GM21390 (cell line): ENCODE data around the gene PNMA5.
A peak's percentile ranks its signal among the peaks of the same experiment; 100 is the strongest.
"Not testable (repeated sequence)": the region's sequence is repeated elsewhere in the genome, so short reads cannot be mapped to it uniquely, and the experiment has no call there.

Experiments used
- ATAC-seq: cut with Tn5 transposase; IDR thresholded peaks from one replicate; pipeline ENCODE4 v1.9.1; 2021; ENCODE audit not compliant: unreplicated experiment

Gene PNMA5

DNA sequence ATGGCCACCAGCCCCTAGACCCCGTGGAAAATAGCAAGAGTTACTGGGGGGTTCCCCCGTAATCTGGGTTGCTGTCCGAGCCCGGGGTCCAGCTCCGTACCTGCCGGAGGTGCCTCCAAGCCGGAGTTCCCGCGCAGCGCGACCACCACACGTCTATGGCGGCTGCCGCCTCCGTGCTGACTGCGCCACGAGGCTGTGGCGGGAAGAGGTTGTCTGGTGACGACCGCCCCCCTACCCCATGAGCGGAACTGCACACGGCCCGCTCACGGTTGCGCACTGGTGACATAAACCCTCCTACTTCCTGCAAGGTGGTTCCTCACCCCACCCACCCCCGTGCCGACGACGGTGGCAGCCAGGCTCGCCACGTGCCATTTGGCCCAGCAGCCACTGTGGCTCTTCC lies at the start of gene PNMA5:
TSS of gene PNMA5 (minus strand) at position 184 of the 400 bp plus-strand sequence. CDS start 2,518 bp downstream, outside the sequence.
- no peak for ATAC-seq

DNA sequence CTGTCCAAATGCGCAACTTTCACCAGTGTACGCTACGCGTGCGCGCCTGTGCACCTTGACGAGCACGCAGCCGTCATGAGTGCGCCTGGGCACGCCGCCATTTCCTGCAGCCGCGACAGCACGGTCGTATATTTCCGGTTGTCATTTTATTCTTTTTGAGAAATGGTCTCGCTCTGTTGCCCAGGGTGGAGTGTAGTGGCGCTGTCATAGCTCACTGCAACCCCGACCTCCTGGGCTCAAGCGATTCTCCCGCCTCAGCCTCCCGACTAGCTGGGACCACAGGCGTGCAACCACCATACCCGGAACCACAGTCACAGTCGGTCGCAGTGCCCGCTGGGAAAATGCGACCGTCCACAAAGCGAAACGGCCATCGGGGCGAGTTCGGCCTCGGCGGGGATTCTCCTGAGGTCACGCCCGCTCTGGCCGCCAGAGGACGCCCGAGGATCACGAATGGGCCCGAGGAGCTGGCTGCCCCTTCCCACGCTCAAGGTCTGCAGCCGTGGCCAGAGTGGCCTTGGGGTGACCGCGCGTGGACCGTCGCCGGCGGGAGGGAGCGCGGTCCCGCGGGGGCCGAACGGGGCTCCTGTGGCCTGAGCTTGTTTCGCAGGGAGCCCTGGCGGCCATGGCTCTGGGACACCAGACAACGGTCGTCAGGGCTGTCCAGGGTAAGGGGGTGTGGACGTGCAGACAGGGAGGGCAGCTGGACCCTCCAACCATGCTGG lies 38.6 kb upstream of the PNMA5 start:
- ATAC-seq = peak; percentile 89

DNA sequence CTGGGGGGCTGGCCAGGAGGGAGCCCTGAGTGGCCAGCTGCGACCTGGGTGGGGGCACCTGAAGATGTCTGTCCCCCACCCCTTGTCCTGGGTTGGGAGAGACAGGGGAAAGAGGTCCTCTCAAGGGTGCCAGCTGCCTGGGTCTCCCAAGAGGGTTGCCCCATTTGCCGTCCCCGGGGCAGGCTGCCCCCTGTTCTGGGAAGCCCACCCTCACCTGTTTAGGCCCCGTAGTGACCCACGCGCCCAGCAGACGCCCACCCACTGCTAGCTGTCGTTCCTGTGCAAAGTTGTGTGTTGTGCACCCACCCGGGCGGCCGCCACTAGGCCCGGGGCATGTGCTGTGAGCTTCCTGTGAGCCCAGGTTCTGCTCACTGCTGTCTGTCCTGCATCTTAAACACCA lies 36.9 kb upstream of the PNMA5 start:
- ATAC-seq = no peak

DNA sequence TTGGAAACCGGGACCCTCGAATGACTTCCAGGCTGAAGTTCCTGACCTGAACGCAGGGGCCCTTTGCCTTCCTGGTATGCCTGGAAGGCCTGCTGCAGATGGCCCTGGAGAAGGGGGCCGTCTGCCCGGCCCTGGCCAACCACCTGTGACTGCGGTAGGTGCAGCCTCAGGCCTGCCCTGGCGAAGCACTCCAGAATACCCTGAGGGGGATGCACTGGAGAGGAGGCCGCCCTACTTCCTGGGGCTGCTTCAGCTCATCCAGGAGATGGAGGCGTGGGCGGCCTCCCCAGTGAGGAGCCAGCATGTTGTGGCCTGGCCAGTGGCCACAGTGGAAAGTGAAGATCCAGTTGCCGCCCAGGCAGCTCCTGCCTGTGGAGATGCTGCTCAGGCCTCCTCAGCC lies 36.0 kb upstream of the PNMA5 start:
- ATAC-seq = no peak

DNA sequence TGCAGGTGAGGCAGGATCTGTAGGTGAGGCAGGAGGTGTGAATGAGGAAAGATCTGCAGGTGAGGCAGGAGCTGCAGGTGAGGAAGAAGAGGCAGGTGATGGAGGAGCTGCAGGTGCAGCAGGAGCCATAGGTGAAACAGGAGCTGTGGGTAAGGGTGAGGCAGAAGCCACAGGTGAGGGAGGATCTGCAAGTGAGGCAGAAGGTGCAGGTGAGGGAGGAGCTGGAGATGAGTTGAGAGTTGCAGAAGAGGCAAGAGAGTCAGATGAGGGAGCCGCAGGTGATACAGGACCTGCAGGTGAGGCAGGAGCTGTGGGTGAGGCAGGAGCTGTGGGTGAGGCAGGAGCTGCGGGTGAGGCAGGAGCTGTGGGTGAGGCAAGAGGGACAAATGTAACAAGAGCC lies 35.2 kb upstream of the PNMA5 start:
- ATAC-seq = no peak

DNA sequence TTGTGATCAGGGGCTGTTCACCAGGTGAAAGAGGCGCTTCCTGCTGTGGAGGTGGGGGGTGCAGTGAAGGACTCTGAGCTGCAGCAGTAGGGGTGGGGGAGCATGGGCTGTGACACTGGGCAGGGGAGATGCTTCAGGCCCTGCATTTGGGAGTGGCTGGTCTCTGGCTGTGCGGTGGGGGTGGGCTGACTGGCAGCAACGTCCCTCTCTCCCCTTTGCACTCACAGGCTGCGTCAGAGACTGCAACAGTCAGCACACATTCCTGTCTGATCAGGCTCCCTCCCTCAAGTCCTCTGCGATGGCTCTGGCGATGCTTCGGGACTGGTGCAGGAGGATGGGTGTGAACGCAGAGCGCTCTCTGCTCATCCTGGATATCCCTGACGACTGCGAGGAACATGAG lies 34.6 kb upstream of the PNMA5 start:
- not testable (repeated sequence) for ATAC-seq

DNA sequence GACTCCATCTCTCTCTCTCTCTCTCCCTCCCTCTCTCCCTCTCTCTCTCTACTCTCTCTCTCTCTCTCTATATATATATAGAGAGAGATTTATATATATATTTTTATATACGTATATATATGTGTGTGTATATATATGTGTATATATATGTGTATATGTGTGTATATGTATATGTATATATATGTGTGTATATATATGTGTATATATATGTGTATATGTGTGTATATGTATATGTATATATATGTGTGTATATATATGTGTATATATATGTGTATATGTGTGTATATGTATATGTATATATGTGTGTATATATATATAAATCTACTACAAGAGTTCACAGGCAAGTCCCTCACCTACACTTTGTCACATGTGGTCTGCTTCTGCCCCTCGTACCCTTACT lies 32.6 kb upstream of the PNMA5 start:
- ATAC-seq = not testable (repeated sequence)

DNA sequence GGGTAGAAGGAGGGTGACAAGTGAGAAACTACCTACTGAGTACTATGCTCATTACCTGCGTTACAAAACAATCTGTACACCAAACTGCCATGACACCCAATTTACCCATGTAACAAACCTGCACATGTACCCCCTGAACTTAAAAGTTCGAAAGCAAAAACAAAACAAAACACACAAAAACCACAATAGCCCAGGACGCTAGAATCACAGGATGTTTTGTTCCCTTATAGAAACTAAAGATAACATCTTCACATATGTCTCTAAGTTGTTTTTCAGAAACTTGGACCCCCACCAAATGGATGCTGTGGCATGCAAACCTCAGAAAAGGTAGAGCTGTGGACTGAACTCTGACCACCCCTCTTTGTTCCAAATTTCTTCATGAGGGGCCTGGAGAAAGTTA lies 25.2 kb upstream of the PNMA5 start:
- no peak for ATAC-seq

DNA sequence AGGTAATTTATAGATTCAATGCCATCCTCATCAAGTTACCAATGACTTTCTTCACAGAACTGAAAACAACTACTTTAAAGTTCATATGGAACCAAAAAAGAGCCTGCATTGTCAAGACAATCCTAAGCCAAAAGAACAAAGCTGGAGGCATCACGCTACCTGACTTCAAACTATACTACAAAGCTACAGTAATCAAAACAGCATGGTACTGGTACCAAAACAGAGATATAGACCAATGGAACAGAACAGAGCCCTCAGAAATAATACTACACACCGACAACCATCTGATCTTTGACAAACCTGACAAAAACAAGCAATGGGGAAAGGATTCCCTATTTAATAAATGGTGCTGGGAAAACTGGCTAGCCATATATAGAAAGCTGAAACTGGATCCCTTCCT lies 23.3 kb upstream of the PNMA5 start:
- not testable (repeated sequence) for ATAC-seq

DNA sequence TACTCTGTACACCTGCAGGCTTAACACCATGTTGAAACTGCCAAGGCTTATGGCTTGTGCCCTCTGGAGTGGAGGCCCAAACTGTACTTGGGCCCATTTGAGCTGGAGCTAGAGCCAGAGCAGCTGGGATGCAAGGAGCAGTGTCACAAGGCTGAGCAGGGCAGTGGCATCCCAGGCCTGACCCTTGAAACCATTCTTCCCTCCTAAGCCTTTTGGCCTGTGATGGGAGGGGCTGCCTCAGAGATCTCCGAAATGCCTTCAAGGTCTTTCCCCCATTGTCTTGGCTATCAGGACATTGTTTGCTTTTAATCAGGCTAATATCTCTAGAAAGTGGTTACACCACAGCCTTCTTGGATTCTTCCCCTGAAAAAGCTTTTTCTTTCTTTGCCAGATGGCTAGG lies 10.9 kb upstream of the PNMA5 start:
- no peak for ATAC-seq

DNA sequence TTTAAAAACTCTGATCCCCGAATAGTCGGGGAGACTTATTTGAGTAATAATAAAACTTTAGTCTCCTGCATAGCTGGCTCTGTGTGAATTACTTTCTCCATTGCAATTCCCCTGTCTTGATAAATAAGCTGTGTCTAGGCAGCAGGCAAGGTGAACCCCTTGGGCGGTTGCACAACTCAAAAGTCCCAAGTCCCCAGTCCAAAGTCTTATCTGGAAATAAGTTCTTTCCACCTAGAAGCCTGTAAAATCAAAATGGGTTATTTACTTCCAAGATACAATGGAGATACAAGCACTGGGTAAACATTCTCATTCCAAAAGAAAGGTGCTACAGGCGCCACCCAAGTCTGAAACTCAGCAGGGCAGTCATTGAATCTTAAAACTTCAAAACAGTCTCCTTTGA lies 10.1 kb upstream of the PNMA5 start:
- ATAC-seq = no peak

DNA sequence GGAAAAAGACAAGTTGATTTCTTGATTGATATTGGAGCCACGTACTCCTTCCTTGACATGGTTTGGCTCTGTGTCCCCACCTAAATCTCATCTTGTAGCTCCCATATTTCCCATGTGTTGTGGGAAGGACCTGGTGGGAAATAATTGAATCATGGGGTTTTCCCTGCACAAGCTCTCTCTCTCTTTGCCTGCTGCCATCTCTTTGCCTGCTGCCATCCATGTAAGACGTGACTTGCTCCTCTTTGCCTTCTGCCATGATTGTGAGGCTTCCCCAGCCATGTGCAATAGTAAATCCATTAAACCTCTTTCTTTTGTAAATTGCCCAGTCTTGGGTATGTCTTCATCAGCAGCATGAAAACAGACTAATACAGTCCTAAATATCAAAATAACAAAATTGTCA lies 8.3 kb upstream of the PNMA5 start:
- ATAC-seq = not testable (repeated sequence)

DNA sequence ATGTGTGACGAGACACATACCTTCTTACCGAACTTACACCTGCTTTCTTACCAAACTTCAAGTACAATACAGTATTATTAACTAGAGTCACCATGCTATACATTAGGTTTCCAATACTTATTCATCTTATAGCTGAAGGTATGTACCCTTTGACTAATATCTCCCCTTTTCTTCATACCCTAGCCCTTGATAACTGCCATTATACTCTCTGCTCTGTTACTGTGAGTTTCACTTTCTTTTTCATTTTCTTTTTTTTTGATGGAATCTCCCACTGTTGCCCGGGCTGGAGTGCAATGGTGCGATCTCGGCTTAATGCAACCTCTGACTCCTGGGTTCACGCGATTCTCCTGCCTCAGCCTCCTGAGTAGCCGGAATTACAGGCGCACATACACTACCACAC lies 3.4 kb upstream of the PNMA5 start:
- no peak for ATAC-seq

DNA sequence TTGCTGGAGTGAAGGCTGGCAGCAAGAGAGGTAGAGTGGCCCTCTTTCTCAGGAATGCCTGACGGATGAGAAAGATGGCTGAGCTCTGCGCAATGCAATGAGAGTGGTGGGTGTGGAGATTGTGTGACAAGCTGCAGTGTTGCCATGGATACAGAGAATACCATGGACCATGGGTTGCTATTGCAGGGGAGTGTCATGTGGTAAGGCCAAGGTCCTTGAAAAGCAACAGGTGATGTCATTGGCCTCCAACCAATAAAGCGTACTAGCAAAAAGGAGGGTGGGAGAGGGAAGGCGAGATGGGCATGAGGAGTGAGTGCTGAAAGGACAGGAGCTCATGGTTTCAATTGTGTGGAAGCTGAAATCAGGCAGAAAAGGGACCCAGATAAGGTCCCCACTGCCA lies 1.8 kb downstream of the PNMA5 start:
- ATAC-seq = no peak

DNA sequence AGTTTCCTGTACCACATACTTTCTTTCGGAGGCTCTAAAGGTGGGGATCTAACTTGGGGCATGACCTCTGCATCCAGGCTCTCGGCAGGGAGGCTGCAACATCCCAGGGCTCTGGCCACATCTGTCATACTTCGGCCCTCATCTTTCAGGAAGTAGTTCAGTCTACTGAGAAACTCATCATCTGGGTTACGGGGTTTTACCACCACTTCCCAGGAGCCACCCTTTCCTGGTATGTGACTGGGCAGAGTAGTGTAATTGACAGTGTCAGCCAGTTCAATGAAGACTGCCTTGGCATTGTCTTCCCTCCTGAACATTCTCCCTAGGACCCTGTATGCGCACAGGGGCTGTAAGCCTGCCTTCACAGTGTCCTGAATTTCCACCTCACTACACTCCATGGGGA lies 2.8 kb downstream of the PNMA5 start:
- ATAC-seq = no peak

DNA sequence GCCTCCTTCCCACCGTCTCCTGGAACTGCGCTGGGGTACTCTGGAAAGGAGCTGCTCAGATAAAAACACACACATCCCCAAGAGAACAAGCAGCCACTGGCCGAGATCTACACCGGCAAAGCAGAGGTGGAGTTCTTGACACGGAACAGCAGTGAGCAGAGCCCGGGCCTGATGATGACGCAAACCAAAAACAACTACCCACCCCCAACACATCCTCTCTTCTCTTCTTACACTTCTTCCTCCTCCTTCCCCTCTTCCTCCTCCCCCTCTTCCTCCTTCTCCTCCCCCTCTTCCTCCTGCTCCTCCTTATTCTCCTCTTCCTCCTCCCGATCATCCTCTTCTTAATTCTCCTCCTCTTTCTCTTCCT lies 4.6 kb downstream of the PNMA5 start:
- no peak for ATAC-seq

DNA sequence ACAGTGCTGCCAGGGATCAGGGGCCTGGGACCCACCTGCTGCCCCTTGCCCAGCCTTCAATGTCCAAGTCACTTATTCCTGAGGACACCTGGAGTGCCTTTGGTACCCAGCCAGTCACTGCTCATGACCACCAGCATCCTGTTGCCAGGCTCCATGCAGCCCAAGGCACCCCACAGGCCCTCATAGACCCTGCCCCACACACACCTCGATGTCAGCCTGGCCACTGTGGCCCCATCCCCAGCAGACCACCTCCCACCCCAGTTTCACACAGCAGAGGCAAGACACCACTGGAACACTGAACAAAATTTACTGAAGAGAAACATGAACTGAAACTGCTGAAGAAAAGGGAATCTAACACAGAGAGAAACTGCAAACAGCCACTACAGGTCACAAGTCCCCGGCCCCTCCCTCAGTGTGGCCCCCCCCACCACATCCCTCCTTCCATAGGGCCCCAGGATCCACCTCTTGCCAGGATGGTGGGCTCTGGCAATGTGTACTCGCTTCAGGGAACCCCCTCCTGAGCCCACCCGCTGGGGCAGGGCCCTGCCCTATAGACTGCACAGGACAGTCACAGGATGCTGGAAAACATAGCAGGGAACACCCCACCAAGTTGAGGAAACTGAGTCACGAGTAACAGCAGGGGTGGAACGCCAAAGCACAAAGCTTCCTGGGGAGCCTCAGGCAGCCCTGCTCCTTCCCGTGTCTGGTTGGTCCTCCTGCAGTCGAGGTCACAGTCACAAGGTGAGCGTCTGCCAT lies 5.2 kb downstream of the PNMA5 start:
- peak; percentile 66 for ATAC-seq

DNA sequence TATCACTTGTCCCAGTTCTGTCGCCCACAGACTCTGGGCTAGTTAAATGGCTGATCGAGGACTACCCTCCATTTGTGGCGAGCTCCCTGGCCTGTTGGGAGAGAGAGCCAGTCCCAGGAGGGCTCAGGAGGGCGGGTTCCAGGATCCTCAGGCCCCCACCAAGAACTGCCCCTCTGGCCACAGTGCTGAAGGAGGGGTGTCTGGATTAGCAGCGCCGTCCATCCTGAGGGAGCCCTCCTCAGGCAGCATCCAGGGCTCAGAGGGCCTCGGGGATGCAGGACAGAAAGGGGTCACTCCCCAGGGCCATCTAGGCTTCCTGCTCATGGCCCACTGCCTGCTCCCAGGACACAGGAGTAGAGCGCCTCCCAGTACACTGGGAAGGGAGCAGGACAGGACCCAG lies 6.1 kb downstream of the PNMA5 start:
- no peak for ATAC-seq

DNA sequence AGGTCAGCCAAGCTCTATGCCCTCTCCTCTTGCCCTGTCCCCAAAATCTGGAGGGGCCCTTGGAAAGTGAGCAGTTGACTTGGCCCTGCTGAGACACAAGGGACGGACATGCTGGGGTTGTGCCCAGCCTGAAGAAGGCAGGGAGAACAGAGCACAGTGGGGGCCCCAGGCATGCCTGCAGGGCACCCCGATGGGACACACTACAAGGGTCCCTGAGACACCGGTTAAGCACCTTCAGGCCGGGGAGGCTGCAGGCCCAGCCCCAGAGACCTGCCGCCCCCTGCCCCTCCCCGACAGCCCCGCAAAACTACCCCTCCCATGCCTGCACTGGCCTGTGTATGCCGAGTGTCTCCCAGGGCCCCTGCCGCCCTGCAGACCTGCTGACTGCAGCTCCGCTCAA lies 6.8 kb downstream of the PNMA5 start:
- ATAC-seq = not testable (repeated sequence)

DNA sequence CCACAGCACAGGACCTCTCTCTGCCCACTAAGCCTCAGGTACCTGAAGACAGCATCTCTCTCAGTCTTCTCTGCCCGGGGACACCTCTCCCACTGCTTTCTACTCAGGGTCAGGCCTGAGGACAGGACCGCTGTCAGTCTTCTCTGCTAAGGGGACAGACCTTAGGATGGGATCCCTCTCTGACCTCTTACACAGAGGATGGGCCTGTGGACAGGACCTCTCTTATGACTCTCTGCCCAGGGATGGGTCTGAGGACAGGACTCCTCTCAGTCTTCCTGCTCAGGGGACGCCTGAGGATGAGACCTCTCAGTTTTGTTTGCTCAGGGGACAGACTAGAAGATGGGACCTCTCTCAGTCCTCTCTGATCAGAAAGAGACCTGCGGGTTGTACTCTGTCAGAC lies 8.5 kb downstream of the PNMA5 start:
- not testable (repeated sequence) for ATAC-seq

DNA sequence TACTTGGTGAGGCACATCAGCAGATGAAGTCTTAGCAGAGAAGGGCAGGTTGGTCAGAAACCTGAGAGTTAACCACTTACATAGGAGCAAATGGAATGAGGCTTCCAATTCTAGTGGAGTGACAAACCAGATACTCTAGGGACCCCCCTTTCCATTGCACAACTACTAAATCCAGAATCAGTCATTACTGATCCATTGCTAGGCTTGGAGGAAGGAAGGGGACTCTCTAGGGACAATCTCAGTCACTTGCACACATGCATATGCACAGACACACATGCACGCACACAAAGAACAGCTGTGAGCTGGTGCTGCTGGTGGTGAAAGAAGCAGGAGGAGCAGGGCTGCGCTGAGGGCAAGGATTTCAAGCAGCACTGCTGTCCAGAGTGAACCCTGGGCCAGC lies 25.7 kb downstream of the PNMA5 start:
- ATAC-seq = no peak

DNA sequence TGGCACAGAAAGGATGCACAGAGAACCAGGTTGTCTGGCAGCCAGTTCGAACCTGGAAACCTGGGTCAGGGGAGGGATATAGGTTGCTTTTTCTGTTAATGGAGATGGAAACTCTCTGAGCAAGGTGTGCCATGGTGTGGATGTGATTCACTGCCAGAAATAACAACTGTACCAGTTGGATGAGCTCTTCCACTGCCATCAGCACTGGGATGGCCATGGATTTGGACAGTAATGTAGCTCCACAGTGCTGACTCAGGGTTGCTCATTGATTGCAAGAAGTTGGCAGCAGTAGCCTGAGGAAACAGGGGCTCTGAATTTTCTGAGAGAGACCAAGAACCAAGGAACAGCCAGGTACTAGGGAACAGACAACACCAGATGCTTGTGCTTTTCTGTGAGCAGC lies 33.8 kb downstream of the PNMA5 start:
- no peak for ATAC-seq

DNA sequence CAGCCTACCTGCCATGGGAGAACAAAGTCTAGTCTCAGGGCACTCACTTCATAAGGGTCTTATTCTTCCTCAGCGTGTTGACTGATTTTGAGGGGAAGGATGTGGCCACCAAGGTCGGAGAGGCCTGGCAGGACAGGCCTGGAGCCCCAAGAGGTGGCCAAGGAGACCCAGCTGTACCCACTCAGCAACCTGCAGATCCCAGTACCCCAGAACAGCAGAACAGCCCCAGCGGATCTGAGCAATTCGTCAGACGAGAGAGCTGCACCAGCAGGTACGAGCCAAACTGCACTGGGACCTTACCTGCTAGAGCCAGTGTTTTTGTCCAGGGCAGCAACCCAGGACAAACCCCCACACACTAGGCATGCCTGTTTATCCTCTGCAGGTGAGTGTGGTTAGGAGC lies 34.3 kb downstream of the PNMA5 start:
- ATAC-seq = no peak
